AG08396 (cell line): ENCODE measurements around the gene RFX7.
"Not testable (repeated sequence)": the region's sequence is repeated elsewhere in the genome, so short reads cannot be mapped to it uniquely, and the experiment has no call there.

Experiments
- DNase-seq: peaks from one replicate; pipeline ENCODE4 v3.0.0; 2012; ENCODE audit warnings: low spot score, mixed read lengths

RFX7 gene

GRCh38 chr15:56243163-56244037 lies at the start of gene RFX7:
Gene RFX7 (minus strand): TSS chr15:56243879. CDS start chr15:56243285, 594 bp downstream.
- DNase-seq: peak; percentile 92

- no peak for DNase-seq
Measured at GRCh38 chr15:56292546-56293316, 49.1 kb upstream of the RFX7 start.

GRCh38 chr15:56291741-56292140 lies 48.1 kb upstream of the RFX7 start:
- DNase-seq: no peak

- DNase-seq: no peak
Measured at GRCh38 chr15:56286213-56286612, 42.5 kb upstream of the RFX7 start.

GRCh38 chr15:56281145-56281544 lies 37.5 kb upstream of the RFX7 start:
- no peak for DNase-seq

GRCh38 chr15:56273724-56274123 lies 30.0 kb upstream of the RFX7 start:
- DNase-seq: no peak

- no peak for DNase-seq
Measured at GRCh38 chr15:56272454-56272853, 28.8 kb upstream of the RFX7 start.

GRCh38 chr15:56266465-56266864 lies 22.8 kb upstream of the RFX7 start:
- not testable (repeated sequence) for DNase-seq

- peak; percentile 7 for DNase-seq
Measured at GRCh38 chr15:56261854-56262509, 18.3 kb upstream of the RFX7 start.

GRCh38 chr15:56257306-56257705 lies 13.6 kb upstream of the RFX7 start:
- not testable (repeated sequence) for DNase-seq

GRCh38 chr15:56254265-56254664 lies 10.6 kb upstream of the RFX7 start:
- DNase-seq: no peak

- DNase-seq: no peak
Measured at GRCh38 chr15:56252386-56252785, 8.7 kb upstream of the RFX7 start.

GRCh38 chr15:56251315-56252095 lies 7.8 kb upstream of the RFX7 start:
- DNase-seq: no peak

GRCh38 chr15:56250626-56251025 lies 6.9 kb upstream of the RFX7 start:
- no peak for DNase-seq

GRCh38 chr15:56249092-56249491 lies 5.4 kb upstream of the RFX7 start:
- DNase-seq: peak; percentile 12

- DNase-seq: no peak
Measured at GRCh38 chr15:56248311-56248992, 4.8 kb upstream of the RFX7 start.

- no peak for DNase-seq
Measured at GRCh38 chr15:56247266-56247665, 3.6 kb upstream of the RFX7 start.

GRCh38 chr15:56245871-56246814 lies 2.5 kb upstream of the RFX7 start:
- peak; percentile 87 for DNase-seq

GRCh38 chr15:56244811-56245576 lies 1.3 kb upstream of the RFX7 start:
- DNase-seq: no peak
